HCT116 (cell line): ENCODE data around the gene OR2V2.

Source experiments
- EZH2 ChIP-seq: fragments of 200-600 bp; sonication (generic); IDR thresholded peaks from 2 replicates; pipeline ENCODE4 v1.6.1; 2017; ENCODE audit warnings: antibody characterized with exemption, mixed run types
- EZH2phosphoT487 ChIP-seq: fragments of 200-600 bp; IDR thresholded peaks from 2 replicates; pipeline ENCODE4 v1.6.1; 2018; ENCODE audit warnings: antibody characterized with exemption, borderline replicate concordance
- FOSL1 ChIP-seq: IDR thresholded peaks from 2 replicates; pipeline ENCODE4 v1.6.1; 2012; ENCODE audit warnings: low read depth
- POLR2A ChIP-seq: IDR thresholded peaks from 2 replicates; pipeline ENCODE4 v1.7.0; 2011; ENCODE audit warnings: borderline replicate concordance; ENCODE audit not compliant: insufficient read depth, insufficient read length; ENCODE audit errors: extremely low read depth
- REST ChIP-seq: IDR thresholded peaks from 2 replicates; pipeline ENCODE4 v1.6.1; 2012; ENCODE audit warnings: low read depth
- SP1 ChIP-seq: IDR thresholded peaks from 2 replicates; pipeline ENCODE4 v1.6.1; 2012; ENCODE audit warnings: low read depth
- SRF ChIP-seq: IDR thresholded peaks from 2 replicates; pipeline ENCODE4 v1.6.1; 2012; ENCODE audit warnings: low read depth
- TCF7L2 ChIP-seq: IDR thresholded peaks from 2 replicates; pipeline ENCODE4 v1.7.0; 2011; ENCODE audit warnings: borderline replicate concordance, inconsistent platforms; ENCODE audit not compliant: insufficient read depth, insufficient read length; ENCODE audit errors: extremely low read depth
- ZFX ChIP-seq: fragments of 450-650 bp; IDR thresholded peaks from 2 replicates; pipeline ENCODE4 v1.6.1; 2017
- ZNF274 ChIP-seq: fragments of 200-500 bp; sonication (Bioruptor generic); IDR thresholded peaks from 2 replicates; pipeline ENCODE4 v1.6.1; 2014; ENCODE audit warnings: mild to moderate bottlenecking, low read depth, low read length, inconsistent platforms
- TF ChIP-seq, protein P1 (sequence below), 3 experiments: fragments of 200-600 bp in 1 of 3; sonication (generic) in 1 of 3; IDR thresholded peaks in 2 of 3; conservative IDR thresholded peaks in 1 of 3; 2 replicates each; pipeline ENCODE4 v1.5.1; 2012 to 2017; ENCODE audit warnings: low read depth in 2 of 3, low read length in 2 of 3, antibody characterized with exemption in 1 of 3, borderline replicate concordance in 1 of 3, control low read depth in 1 of 3, mild to moderate bottlenecking in 1 of 3, mixed read lengths in 1 of 3, mixed run types in 1 of 3, moderate library complexity in 1 of 3; ENCODE audit not compliant: insufficient read depth in 1 of 3

- TF ChIP-seq, protein P1, sequence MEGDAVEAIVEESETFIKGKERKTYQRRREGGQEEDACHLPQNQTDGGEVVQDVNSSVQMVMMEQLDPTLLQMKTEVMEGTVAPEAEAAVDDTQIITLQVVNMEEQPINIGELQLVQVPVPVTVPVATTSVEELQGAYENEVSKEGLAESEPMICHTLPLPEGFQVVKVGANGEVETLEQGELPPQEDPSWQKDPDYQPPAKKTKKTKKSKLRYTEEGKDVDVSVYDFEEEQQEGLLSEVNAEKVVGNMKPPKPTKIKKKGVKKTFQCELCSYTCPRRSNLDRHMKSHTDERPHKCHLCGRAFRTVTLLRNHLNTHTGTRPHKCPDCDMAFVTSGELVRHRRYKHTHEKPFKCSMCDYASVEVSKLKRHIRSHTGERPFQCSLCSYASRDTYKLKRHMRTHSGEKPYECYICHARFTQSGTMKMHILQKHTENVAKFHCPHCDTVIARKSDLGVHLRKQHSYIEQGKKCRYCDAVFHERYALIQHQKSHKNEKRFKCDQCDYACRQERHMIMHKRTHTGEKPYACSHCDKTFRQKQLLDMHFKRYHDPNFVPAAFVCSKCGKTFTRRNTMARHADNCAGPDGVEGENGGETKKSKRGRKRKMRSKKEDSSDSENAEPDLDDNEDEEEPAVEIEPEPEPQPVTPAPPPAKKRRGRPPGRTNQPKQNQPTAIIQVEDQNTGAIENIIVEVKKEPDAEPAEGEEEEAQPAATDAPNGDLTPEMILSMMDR (IDR thresholded peaks at IDR 0.05 in 2 of 3, conservative IDR thresholded peaks at IDR 0.05 in 1 of 3; ENCODE audit: borderline replicate concordance in 1 of 3, insufficient read depth in 1 of 3, low read depth in 2 of 3, low read length in 2 of 3) = no peak
- TF ChIP-seq EZH2phosphoT487 (no peak), SP1 (no peak), SRF (no peak), EZH2 (no peak), ZFX (no peak), REST (no peak), TCF7L2 (no peak), POLR2A (no peak), ZNF274 (no peak), FOSL1 (no peak)
Measured at GRCh38 chr5:181197326-181197951, 50.1 kb downstream of the OR2V2 start.
